H1 (cell line): ENCODE measurements around the gene TNNC1. TPM values are rescaled to one million over a fixed set of nuclear protein-coding genes. Genes with fewer than 3 reads are reported as not detected.
A peak's percentile ranks its signal among the peaks of the same experiment; 100 is the strongest.

Experiments used
- CTCF ChIA-PET: fragments of 300-600 bp; sonication (Branson Sonifier 250); formaldehyde crosslinking; loops from one replicate; lab custom pipeline; 2021; ENCODE audit not compliant: partially characterized antibody; lab: Charles Lee
- POLR2A ChIA-PET: fragments of 300-600 bp; sonication (Branson Sonifier 250); formaldehyde crosslinking; loops from one replicate; lab custom pipeline; 2021; ENCODE audit warnings: inconsistent platforms; ENCODE audit not compliant: partially characterized antibody; lab: Charles Lee
- DNase-seq, 2 experiments: peaks; one replicate each; pipeline versions ENCODE4 v3.0.0 to v3.0.0-alpha.2; 2010 to 2022; ENCODE audit warnings: low spot score in 2 of 2, low read depth in 1 of 2, mixed read lengths in 1 of 2
- FAIRE-seq: peaks from 2 replicates; lab custom pipeline; 2011; peaks lifted over from hg19 to GRCh38; lab: Jason Lieb, UNC
- H2AFZ ChIP-seq: 2 replicates; pipeline ENCODE4 v1.8.1; 2012; ENCODE audit warnings: low read length, inconsistent platforms
- H2AK5ac ChIP-seq: 2 replicates; pipeline ENCODE4 v1.6.1; 2013; ENCODE audit warnings: low read depth, low read length
- H2BK120ac ChIP-seq: replicated peaks from 2 replicates; pipeline ENCODE3; 2013; ENCODE audit warnings: low read depth, low read length, inconsistent platforms
- H2BK12ac ChIP-seq: 2 replicates; pipeline ENCODE4 v1.6.1; 2013; ENCODE audit warnings: low read depth, low read length
- H2BK15ac ChIP-seq: 2 replicates; pipeline ENCODE4 v1.6.1; 2013; ENCODE audit warnings: low read length
- H2BK20ac ChIP-seq: 2 replicates; pipeline ENCODE4 v1.6.1; 2013; ENCODE audit warnings: low read length
- H2BK5ac ChIP-seq: 2 replicates; pipeline ENCODE4 v1.6.1; 2013; ENCODE audit warnings: low read depth, low read length
- H3K14ac ChIP-seq: 2 replicates; pipeline ENCODE4 v1.6.1; 2013; ENCODE audit warnings: inconsistent platforms; ENCODE audit not compliant: insufficient read length
- H3K18ac ChIP-seq: 2 replicates; pipeline ENCODE4 v1.6.1; 2013; ENCODE audit warnings: low read length; ENCODE audit errors: extremely low read depth
- H3K23ac ChIP-seq: 2 replicates; pipeline ENCODE4 v1.6.1; 2013; ENCODE audit warnings: inconsistent platforms; ENCODE audit not compliant: insufficient read length
- H3K23me2 ChIP-seq: 2 replicates; pipeline ENCODE4 v1.6.1; 2013; ENCODE audit warnings: low read depth, low read length
- H3K27ac ChIP-seq: 2 replicates; pipeline ENCODE4 v1.6.1; 2011; ENCODE audit warnings: low read depth, low read length, inconsistent platforms
- H3K27me3 ChIP-seq, 4 experiments: replicated peaks in 1 of 4; 1 replicate in 1 of 4; 2 replicates in 3 of 4; pipeline versions ENCODE4 v1.6.1 to v1.8.1; 2011 to 2013; ENCODE audit warnings: low read length in 3 of 4, mild to moderate bottlenecking in 3 of 4, inconsistent platforms in 2 of 4, mixed read lengths in 2 of 4, moderate library complexity in 1 of 4; ENCODE audit not compliant: control insufficient read depth in 3 of 4, insufficient read depth in 3 of 4; ENCODE audit errors: extremely low read depth in 1 of 4
- H3K36me3 ChIP-seq, 4 experiments: 2 replicates each; pipeline versions ENCODE4 v1.6.1 to v1.8.1; 2011 to 2013; ENCODE audit warnings: mild to moderate bottlenecking in 4 of 4, low read length in 3 of 4, moderate library complexity in 2 of 4, control low read depth in 1 of 4, inconsistent platforms in 1 of 4; ENCODE audit not compliant: insufficient read depth in 4 of 4, control insufficient read depth in 2 of 4
- H3K4ac ChIP-seq: replicated peaks from 2 replicates; pipeline ENCODE3; 2013; ENCODE audit warnings: low read length, low read depth, mixed read lengths, inconsistent platforms; ENCODE audit not compliant: insufficient read length
- H3K4me1 ChIP-seq, 4 experiments: replicated peaks in 1 of 4; 1 replicate in 1 of 4; 2 replicates in 3 of 4; pipeline versions ENCODE4 v1.6.1 to v1.8.1; 2011 to 2013; ENCODE audit warnings: low read length in 3 of 4, inconsistent platforms in 2 of 4, mixed read lengths in 1 of 4; ENCODE audit not compliant: insufficient read depth in 4 of 4, control insufficient read depth in 3 of 4
- H3K4me2 ChIP-seq, 2 experiments: 2 replicates each; pipeline versions ENCODE4 v1.6.1 to v1.8.1; 2011 to 2013; ENCODE audit warnings: low read depth in 2 of 2, low read length in 2 of 2, control low read depth in 1 of 2, inconsistent platforms in 1 of 2, mild to moderate bottlenecking in 1 of 2; ENCODE audit not compliant: insufficient read depth in 1 of 2
- H3K4me3 ChIP-seq, 4 experiments: fragments of 200-600, 300-600 bp in 1 of 4; sonication (generic), shearing (Covaris generic), sonication (Bioruptor Twin) in 1 of 4; 2 replicates each; pipeline versions ENCODE4 v1.5.1 to v1.8.1; 2011 to 2016; ENCODE audit warnings: low read length in 4 of 4, low read depth in 3 of 4, control low read depth in 2 of 4, inconsistent platforms in 2 of 4, mild to moderate bottlenecking in 2 of 4, mixed read lengths in 1 of 4, moderate library complexity in 1 of 4; ENCODE audit not compliant: insufficient read depth in 2 of 4; ENCODE audit errors: extremely low read depth in 1 of 4
- H3K56ac ChIP-seq: replicated peaks from 2 replicates; pipeline ENCODE3; 2013; ENCODE audit warnings: low read depth, mild to moderate bottlenecking, mixed read lengths, low read length, inconsistent platforms; ENCODE audit not compliant: insufficient read length
- H3K79me1 ChIP-seq: 2 replicates; pipeline ENCODE4 v1.6.1; 2013; ENCODE audit warnings: low read depth, low read length, control low read depth
- H3K79me2 ChIP-seq, 2 experiments: 2 replicates each; pipeline versions ENCODE4 v1.6.1 to v1.8.1; 2012 to 2013; ENCODE audit warnings: low read length in 2 of 2, mild to moderate bottlenecking in 2 of 2, inconsistent platforms in 1 of 2; ENCODE audit not compliant: insufficient read depth in 2 of 2, control insufficient read depth in 1 of 2
- H3K9ac ChIP-seq, 4 experiments: replicated peaks in 1 of 4; 1 replicate in 1 of 4; 2 replicates in 3 of 4; pipeline versions ENCODE4 v1.6.1 to v1.8.1; 2011 to 2013; ENCODE audit warnings: low read depth in 3 of 4, low read length in 3 of 4, control low read depth in 2 of 4, mild to moderate bottlenecking in 2 of 4, moderate library complexity in 2 of 4, inconsistent platforms in 1 of 4; ENCODE audit errors: extremely low read depth in 1 of 4
- H3K9me3 ChIP-seq, 2 experiments: 2 replicates each; pipeline versions ENCODE4 v1.6.1 to v1.8.1; 2012 to 2013; ENCODE audit warnings: mild to moderate bottlenecking in 2 of 2, moderate library complexity in 2 of 2, control low read depth in 1 of 2, inconsistent platforms in 1 of 2, low read depth in 1 of 2, low read length in 1 of 2, mixed read lengths in 1 of 2; ENCODE audit not compliant: insufficient read depth in 2 of 2
- H4K20me1 ChIP-seq, 2 experiments: replicated peaks in 1 of 2; 2 replicates each; pipeline versions ENCODE3 to v1.8.1; 2011 to 2013; ENCODE audit warnings: inconsistent platforms in 2 of 2, low read length in 2 of 2, mild to moderate bottlenecking in 1 of 2; ENCODE audit not compliant: insufficient read depth in 2 of 2, control insufficient read depth in 1 of 2
- H4K5ac ChIP-seq: 2 replicates; pipeline ENCODE4 v1.6.1; 2013; ENCODE audit warnings: low read length, low read depth, mixed read lengths, inconsistent platforms; ENCODE audit not compliant: insufficient read length
- H4K8ac ChIP-seq: 2 replicates; pipeline ENCODE4 v1.8.0; 2013; ENCODE audit warnings: mild to moderate bottlenecking, moderate library complexity, low read length, inconsistent platforms; ENCODE audit not compliant: insufficient read depth; ENCODE audit errors: extremely low read depth
- H4K91ac ChIP-seq: replicated peaks from 2 replicates; pipeline ENCODE3; 2013; ENCODE audit warnings: low read length, mixed read lengths, inconsistent platforms; ENCODE audit not compliant: insufficient read length
- CEBPB ChIP-seq: IDR thresholded peaks from 2 replicates; pipeline ENCODE4 v1.6.1; 2012; ENCODE audit warnings: low read depth, low read length
- KDM4A ChIP-seq: IDR thresholded peaks from one replicate; pipeline ENCODE4 v1.7.1; 2012; ENCODE audit warnings: low read depth, mild to moderate bottlenecking, moderate library complexity, low read length, inconsistent platforms; ENCODE audit not compliant: severe bottlenecking
- NANOG ChIP-seq: IDR thresholded peaks from 2 replicates; pipeline ENCODE4 v1.6.1; 2011; ENCODE audit warnings: low read length, low read depth, mild to moderate bottlenecking, inconsistent platforms; ENCODE audit not compliant: insufficient read depth, poor library complexity, severe bottlenecking
- NRF1 ChIP-seq: IDR thresholded peaks from 2 replicates; pipeline ENCODE4 v1.6.1; 2011; ENCODE audit warnings: mild to moderate bottlenecking, low read depth, low read length, improper control_type of control experiment
- POLR2A ChIP-seq, 2 experiments: IDR thresholded peaks; 1 replicate in 1 of 2; 2 replicates in 1 of 2; pipeline ENCODE4 v1.6.1; 2011; ENCODE audit warnings: low read depth in 2 of 2, low read length in 2 of 2, mild to moderate bottlenecking in 2 of 2; ENCODE audit errors: control extremely low read depth in 1 of 2
- SAP30 ChIP-seq: fragments of 300-600 bp; sonication (generic); IDR thresholded peaks from 2 replicates; pipeline ENCODE4 v1.7.1; 2012; ENCODE audit warnings: low read length, moderate library complexity, mild to moderate bottlenecking, inconsistent platforms; ENCODE audit not compliant: insufficient read depth, insufficient replicate concordance
- SIN3A ChIP-seq, 2 experiments: IDR thresholded peaks in 1 of 2; conservative IDR thresholded peaks in 1 of 2; 2 replicates each; pipeline ENCODE4 v1.6.1; 2011 to 2012; ENCODE audit warnings: low read length in 2 of 2, improper control_type of control experiment in 1 of 2, low read depth in 1 of 2, mild to moderate bottlenecking in 1 of 2
- TBP ChIP-seq: IDR thresholded peaks from 2 replicates; pipeline ENCODE4 v1.6.1; 2011; ENCODE audit warnings: low read depth, low read length, improper control_type of control experiment
- ZNF274 ChIP-seq: IDR thresholded peaks from 2 replicates; pipeline ENCODE4 v1.7.0; 2012; ENCODE audit warnings: low read length, borderline replicate concordance; ENCODE audit errors: extremely low read depth
- WGBS, 2 experiments: shearing (Covaris generic) in 1 of 2; methylation state at CpG; one replicate each; pipeline versions ENCODE4 v1.1.6 to v1.1.7; 2013 to 2015; ENCODE audit warnings: low lambda C conversion rate in 2 of 2, mixed read lengths in 2 of 2, inconsistent platforms in 1 of 2, low coverage in 1 of 2, missing lambda C conversion rate in 1 of 2; ENCODE audit not compliant: insufficient replicate concordance in 2 of 2, insufficient coverage in 1 of 2, insufficient read length in 1 of 2; ENCODE audit errors: extremely low coverage in 1 of 2, missing lambda C conversion rate in 1 of 2; 5-methylcytosine and 5-hydroxymethylcytosine counted together
- polyA plus RNA-seq, 7 experiments: library from polyadenylated mRNA; depleted of rRNA in 3 of 7; stranded (reverse) in 5 of 7; unstranded in 2 of 7; fragments of >200 nt in 5 of 7; fragments of 200-250 nt in 2 of 7; gene quantifications; 1 replicate in 5 of 7; 2 replicates in 1 of 7; 4 replicates in 1 of 7; pipeline versions ENCODE4 v1.2.1 to v1.2.3, GENCODE V29; 2011 to 2013; ENCODE audit warnings: missing spikeins in 2 of 7, mixed read lengths in 2 of 7
- total RNA-seq: library from RNA; stranded (reverse); fragmentation: NEBNext Ultra II Directional; extraction: Animal tissue kit (Norgen Biotek cat#: 25700); gene quantifications from 2 replicates; pipeline ENCODE4 v1.2.1, GENCODE V29; 2021

Gene TNNC1
- total and polyA plus RNA-seq, 2 of the 8 experiments (the other 6 are each of a cell fraction or from before 2014, with no cell fraction given) = 5.8 to 16.4 TPM

DNA sequence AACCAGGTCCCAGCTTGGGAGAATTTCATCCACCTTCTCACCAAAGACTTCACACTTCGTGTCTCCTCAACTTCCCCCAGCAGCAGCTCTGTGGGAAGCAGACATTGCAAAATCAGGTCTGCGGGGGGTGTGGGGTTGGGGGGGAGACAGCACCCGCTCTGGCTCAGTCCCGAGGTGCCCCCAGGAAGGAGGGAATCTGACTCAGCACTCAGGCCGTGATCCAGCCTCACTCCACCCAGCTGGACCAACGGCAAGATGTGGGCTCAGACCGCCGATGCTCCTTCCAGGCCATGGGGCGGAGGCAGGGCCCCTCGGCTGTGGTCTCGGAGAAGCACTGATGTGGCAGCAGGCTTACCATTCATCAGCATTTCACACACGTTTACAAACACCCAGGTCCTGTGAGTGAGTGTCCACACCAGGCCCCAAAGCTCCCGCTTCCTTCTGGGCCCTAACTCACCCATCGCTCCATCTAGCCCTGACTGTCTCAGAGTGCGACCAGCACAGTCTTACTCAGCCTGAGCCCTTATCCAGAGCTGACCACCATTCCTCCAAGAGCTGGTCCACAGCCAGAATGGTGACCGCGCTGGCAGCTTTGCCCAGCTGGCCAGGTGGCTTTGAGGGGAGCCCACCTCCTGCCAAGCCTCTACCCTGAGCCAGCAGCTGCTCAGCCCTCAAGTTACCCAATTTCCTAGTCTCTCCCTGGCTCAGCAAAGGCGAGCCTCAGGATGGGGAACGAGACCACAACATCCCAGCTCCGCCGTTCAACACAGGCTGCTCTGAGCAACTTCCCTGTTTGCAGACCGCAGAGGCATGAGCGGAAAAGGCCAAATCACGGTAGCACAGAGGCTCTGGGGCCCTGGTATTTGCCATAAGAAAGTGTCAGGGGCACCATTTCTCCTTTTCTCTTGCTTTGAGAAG lies 44.6 kb upstream of the TNNC1 start:
- Histone ChIP-seq H3K79me2 (no peaks in the 10 kb centered on the region), H2AFZ (no peak overlapping the region), H3K4me2 (no peak overlapping the region), H3K23me2 (no peaks in the 10 kb centered on the region), H2BK12ac (no peak overlapping the region), H2BK15ac (no peak overlapping the region), H3K23ac (no peak overlapping the region), H3K27ac (no peak overlapping the region), H3K27me3 (no peaks in the 10 kb centered on the region; a peak in 2 of 7 replicates), H4K91ac (no peak overlapping the region), H3K18ac (no peak overlapping the region), H3K9ac (no peak overlapping the region), H2AK5ac (no peak overlapping the region), H2BK20ac (no peak overlapping the region), H2BK120ac (no peak overlapping the region), H3K4ac (no peak overlapping the region), H3K4me3 (no peak overlapping the region), H3K36me3 (no peaks in the 10 kb centered on the region), H4K5ac (no peak overlapping the region), H3K79me1 (no peaks in the 10 kb centered on the region), H4K8ac (0 out of 2 replicates have a peak overlapping the region, but pooled peaks have one; percentile 42), H3K4me1 (peaks cover 0 to 6% (median under 1%) of the 10 kb centered on the region in 4 experiments; a peak in 3 of 7 replicates), H3K9me3 (no peaks in the 10 kb centered on the region), H4K20me1 (no peaks in the 10 kb centered on the region), H3K56ac (no peak overlapping the region), H2BK5ac (no peak overlapping the region), H3K14ac (no peak overlapping the region)
- ChIA-PET POLR2A (interaction anchor here (0.7 to 1.7 kb wide), 9 partner anchors 8 to 57 kb away, joined by 3 to 5 read pairs (median 3); partner anchors contain the start of gene UQCC5), CTCF (interaction anchor here (1.1 to 3.8 kb wide), 4 partner anchors 9 to 27 kb away, joined by 4 to 15 read pairs (median 10); no protein-coding TSS in a partner anchor)
- WGBS, 2 experiments = 94% methylated on average over 22 of the region's 24 CpGs; no CpG with 5 or more reads in 1 of the 2 experiments
- DNase-seq (no peak), FAIRE-seq (no peak)
- TF ChIP-seq ZNF274 (no peak), NANOG (no peak), TBP (no peak), NRF1 (no peak), SIN3A (conservative IDR thresholded peaks at IDR 0.05 in 1 of 2, IDR thresholded peaks at IDR 0.05 in 1 of 2; ENCODE audit: low read depth in 1 of 2, low read length in 2 of 2) (no peak), KDM4A (no peak), CEBPB (no peak), POLR2A (IDR thresholded peaks at IDR 0.05; ENCODE audit: control extremely low read depth in 1 of 2, low read depth in 2 of 2, low read length in 2 of 2) (no peak), SAP30 (no peak)
